ENCODE data around the gene TBCEL.

TBCEL gene

DNA sequence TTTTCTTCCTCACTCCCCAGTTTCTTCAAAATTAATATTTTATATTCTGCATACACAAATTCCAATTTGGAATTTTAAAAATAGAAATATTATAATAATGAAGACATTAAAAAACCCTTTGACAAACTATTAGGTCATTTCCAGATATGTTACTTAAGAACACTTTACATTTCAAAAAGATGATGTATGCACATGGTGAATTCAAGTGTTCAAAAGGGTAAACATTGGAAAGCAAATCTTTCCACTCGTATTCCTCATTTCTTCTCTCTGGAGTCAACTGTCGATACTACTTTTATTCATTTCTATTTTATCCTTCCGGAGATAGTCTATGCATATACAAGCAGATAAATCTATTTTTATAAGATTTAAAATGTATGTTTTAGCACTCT lies 16.7 kb downstream of the TBCEL start:
- Histone ChIP-seq H3K9me3 (ENCODE audit: control insufficient read depth, low read length) (no peaks in the 10 kb centered on the region), H3K4me3 (ENCODE audit: extremely low read depth, insufficient read depth, low read length, poor library complexity, severe bottlenecking) (no peak overlapping the region), H3K36me3 (ENCODE audit: control insufficient read depth, insufficient read depth, low read length) (no peaks in the 10 kb centered on the region), H3K27ac (ENCODE audit: low read depth, low read length, severe bottlenecking) (no peak overlapping the region), H3K4me1 (ENCODE audit: control insufficient read depth, insufficient read depth, low read length, poor library complexity, severe bottlenecking) (peaks cover 16% of the 10 kb centered on the region)
- WGBS, 2 experiments (ENCODE audit: insufficient coverage in 2 of 2) = no CpG with 5 or more reads among the region's 3 CpGs

- WGBS, 2 experiments (ENCODE audit: insufficient coverage in 2 of 2) = 72 to 100% methylated on average over 1 to 3 of the region's 5 CpGs
- H3K36me3 ChIP-seq (ENCODE audit: control insufficient read depth, insufficient read depth, low read length) = no peaks in the 10 kb centered on the region
- no peak overlapping the region for H3K4me3 ChIP-seq (ENCODE audit: extremely low read depth, insufficient read depth, low read length, poor library complexity, severe bottlenecking)
- peaks cover 12% of the 10 kb centered on the region for H3K4me1 ChIP-seq (ENCODE audit: control insufficient read depth, insufficient read depth, low read length, poor library complexity, severe bottlenecking)
- no peak overlapping the region for H3K27ac ChIP-seq (ENCODE audit: low read depth, low read length, severe bottlenecking)
- no peaks in the 10 kb centered on the region for H3K9me3 ChIP-seq (ENCODE audit: control insufficient read depth, low read length)
Measured at GRCh38 chr11:121041072-121041471, 17.2 kb downstream of the TBCEL start.

DNA sequence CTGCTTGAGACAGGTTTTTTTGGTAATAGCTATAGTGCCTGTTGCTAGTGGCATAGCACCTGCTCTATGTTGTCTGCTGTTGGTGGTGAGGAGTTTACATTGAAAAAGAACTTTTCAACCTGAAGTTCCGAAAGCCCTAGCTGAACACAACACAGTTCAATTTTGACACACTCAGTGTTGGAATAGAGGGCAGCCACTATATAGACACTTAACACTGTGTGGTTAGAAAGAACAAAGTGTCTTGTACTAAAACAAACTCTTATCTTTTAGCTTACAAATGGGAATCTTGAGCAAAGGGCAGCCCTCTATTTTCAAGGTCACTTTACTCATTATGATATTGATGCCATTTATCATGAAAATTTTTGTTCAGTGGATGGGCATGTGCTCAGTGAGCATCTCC lies 18.4 kb downstream of the TBCEL start:
- Histone ChIP-seq H3K36me3 (ENCODE audit: control insufficient read depth, insufficient read depth, low read length) (peaks cover 3% of the 10 kb centered on the region), H3K4me1 (ENCODE audit: control insufficient read depth, insufficient read depth, low read length, poor library complexity, severe bottlenecking) (peaks cover 11% of the 10 kb centered on the region), H3K9me3 (ENCODE audit: control insufficient read depth, low read length) (no peaks in the 10 kb centered on the region), H3K4me3 (ENCODE audit: extremely low read depth, insufficient read depth, low read length, poor library complexity, severe bottlenecking) (no peak overlapping the region), H3K27ac (ENCODE audit: low read depth, low read length, severe bottlenecking) (no peak overlapping the region)
- no CpG with 5 or more reads among the region's 1 CpG for WGBS, 2 experiments (ENCODE audit: insufficient coverage in 2 of 2)

DNA sequence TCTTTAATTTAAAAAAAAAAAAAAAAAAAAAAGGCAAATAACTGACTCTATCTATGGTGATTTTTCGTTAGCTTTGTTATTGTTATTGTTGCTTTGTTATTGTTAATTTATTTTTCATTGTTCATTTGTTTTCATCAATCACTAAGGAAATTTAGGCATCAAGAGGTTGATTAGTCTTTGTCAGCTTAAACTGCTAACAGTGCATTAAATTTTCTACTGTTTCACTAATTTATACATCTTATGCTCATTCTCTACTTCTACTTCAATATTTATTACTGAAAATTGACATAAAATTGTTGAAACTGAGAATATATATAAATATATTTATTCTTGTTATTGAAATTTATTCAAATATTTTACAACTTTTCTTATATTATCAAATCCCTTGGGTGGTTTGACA lies 24.0 kb downstream of the TBCEL start:
- WGBS, 2 experiments (ENCODE audit: insufficient coverage in 2 of 2) = no CpG with 5 or more reads among the region's 1 CpG
- peaks cover 17% of the 10 kb centered on the region for H3K36me3 ChIP-seq (ENCODE audit: control insufficient read depth, insufficient read depth, low read length)

GRCh38 chr11:121048464-121049233 lies 24.7 kb downstream of the TBCEL start:
- peaks cover 23% of the 10 kb centered on the region for H3K36me3 ChIP-seq (ENCODE audit: control insufficient read depth, insufficient read depth, low read length)
- H3K9me3 ChIP-seq (ENCODE audit: control insufficient read depth, low read length) = no peaks in the 10 kb centered on the region

More for the DNA sequence above, 24.0 kb downstream of the TBCEL start:
- H3K4me3 ChIP-seq (ENCODE audit: extremely low read depth, insufficient read depth, low read length, poor library complexity, severe bottlenecking) = no peak overlapping the region
- no peaks in the 10 kb centered on the region for H3K4me1 ChIP-seq (ENCODE audit: control insufficient read depth, insufficient read depth, low read length, poor library complexity, severe bottlenecking)
- no peaks in the 10 kb centered on the region for H3K9me3 ChIP-seq (ENCODE audit: control insufficient read depth, low read length)
- no peak overlapping the region for H3K27ac ChIP-seq (ENCODE audit: low read depth, low read length, severe bottlenecking)

GRCh38 chr11:121053244-121053643 lies 29.3 kb downstream of the TBCEL start:
- H3K27ac ChIP-seq (ENCODE audit: low read depth, low read length, severe bottlenecking) = no peak overlapping the region
- no peak overlapping the region for H3K4me3 ChIP-seq (ENCODE audit: extremely low read depth, insufficient read depth, low read length, poor library complexity, severe bottlenecking)
- no peaks in the 10 kb centered on the region for H3K4me1 ChIP-seq (ENCODE audit: control insufficient read depth, insufficient read depth, low read length, poor library complexity, severe bottlenecking)
- peaks cover 39% of the 10 kb centered on the region for H3K36me3 ChIP-seq (ENCODE audit: control insufficient read depth, insufficient read depth, low read length)
- no peaks in the 10 kb centered on the region for H3K9me3 ChIP-seq (ENCODE audit: control insufficient read depth, low read length)
- WGBS, 2 experiments (ENCODE audit: insufficient coverage in 2 of 2) = 93 to 100% methylated on average over 2 of the region's 4 CpGs

More at GRCh38 chr11:121048464-121049233, 24.7 kb downstream of the TBCEL start:
- no peak overlapping the region for H3K4me3 ChIP-seq (ENCODE audit: extremely low read depth, insufficient read depth, low read length, poor library complexity, severe bottlenecking)
- WGBS, 2 experiments (ENCODE audit: insufficient coverage in 2 of 2) = 90% methylated on average over 2 of the region's 3 CpGs; no CpG with 5 or more reads in 1 of the 2 experiments
- no peaks in the 10 kb centered on the region for H3K4me1 ChIP-seq (ENCODE audit: control insufficient read depth, insufficient read depth, low read length, poor library complexity, severe bottlenecking)
- no peak overlapping the region for H3K27ac ChIP-seq (ENCODE audit: low read depth, low read length, severe bottlenecking)

- H3K9me3 ChIP-seq (ENCODE audit: control insufficient read depth, low read length) = no peaks in the 10 kb centered on the region
- H3K36me3 ChIP-seq (ENCODE audit: control insufficient read depth, insufficient read depth, low read length) = peaks cover 41% of the 10 kb centered on the region
- H3K27ac ChIP-seq (ENCODE audit: low read depth, low read length, severe bottlenecking) = no peak overlapping the region
- WGBS, 2 experiments (ENCODE audit: insufficient coverage in 2 of 2) = 91 to 100% methylated on average over 1 of the region's 2 CpGs
- H3K4me1 ChIP-seq (ENCODE audit: control insufficient read depth, insufficient read depth, low read length, poor library complexity, severe bottlenecking) = no peaks in the 10 kb centered on the region
- no peak overlapping the region for H3K4me3 ChIP-seq (ENCODE audit: extremely low read depth, insufficient read depth, low read length, poor library complexity, severe bottlenecking)
Measured at GRCh38 chr11:121054266-121054665, 30.4 kb downstream of the TBCEL start.

- peaks cover 47% of the 10 kb centered on the region for H3K36me3 ChIP-seq (ENCODE audit: control insufficient read depth, insufficient read depth, low read length)
- H3K4me1 ChIP-seq (ENCODE audit: control insufficient read depth, insufficient read depth, low read length, poor library complexity, severe bottlenecking) = no peaks in the 10 kb centered on the region
- H3K27ac ChIP-seq (ENCODE audit: low read depth, low read length, severe bottlenecking) = no peak overlapping the region
- WGBS, 2 experiments (ENCODE audit: insufficient coverage in 2 of 2) = 82 to 87% methylated on average over 2 of the region's 3 CpGs
- H3K9me3 ChIP-seq (ENCODE audit: control insufficient read depth, low read length) = no peaks in the 10 kb centered on the region
- no peak overlapping the region for H3K4me3 ChIP-seq (ENCODE audit: extremely low read depth, insufficient read depth, low read length, poor library complexity, severe bottlenecking)
Measured at GRCh38 chr11:121055076-121055475, 31.2 kb downstream of the TBCEL start.

DNA sequence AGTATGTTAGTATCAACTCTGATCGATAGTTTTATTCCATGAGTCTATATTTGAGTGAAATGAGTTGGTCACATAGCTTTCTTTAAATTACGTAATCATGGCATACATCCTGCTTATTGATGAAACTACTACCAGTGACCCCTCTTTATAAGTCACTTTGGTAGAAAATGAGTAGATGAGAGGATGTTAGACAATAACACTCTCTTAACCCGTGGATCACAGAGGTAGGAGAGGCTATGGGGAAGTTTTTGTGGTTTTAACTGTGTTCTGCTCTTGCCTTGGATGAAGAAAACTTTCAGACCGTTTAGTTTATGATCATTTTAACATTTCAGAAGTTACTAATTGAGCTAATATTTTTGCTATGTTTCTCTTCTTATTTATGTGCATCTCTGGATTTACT lies 34.0 kb downstream of the TBCEL start:
- WGBS, 2 experiments (ENCODE audit: insufficient coverage in 2 of 2) = 100% methylated on average over 1 of the region's 4 CpGs
- H3K36me3 ChIP-seq (ENCODE audit: control insufficient read depth, insufficient read depth, low read length) = peaks cover 59% of the 10 kb centered on the region
- H3K9me3 ChIP-seq (ENCODE audit: control insufficient read depth, low read length) = no peaks in the 10 kb centered on the region
- no peak overlapping the region for H3K4me3 ChIP-seq (ENCODE audit: extremely low read depth, insufficient read depth, low read length, poor library complexity, severe bottlenecking)
- H3K4me1 ChIP-seq (ENCODE audit: control insufficient read depth, insufficient read depth, low read length, poor library complexity, severe bottlenecking) = no peaks in the 10 kb centered on the region
- no peak overlapping the region for H3K27ac ChIP-seq (ENCODE audit: low read depth, low read length, severe bottlenecking)

GRCh38 chr11:121058941-121059340 lies 35.0 kb downstream of the TBCEL start:
- Histone ChIP-seq H3K36me3 (ENCODE audit: control insufficient read depth, insufficient read depth, low read length) (peaks cover 60% of the 10 kb centered on the region), H3K4me1 (ENCODE audit: control insufficient read depth, insufficient read depth, low read length, poor library complexity, severe bottlenecking) (no peaks in the 10 kb centered on the region), H3K4me3 (ENCODE audit: extremely low read depth, insufficient read depth, low read length, poor library complexity, severe bottlenecking) (no peak overlapping the region), H3K9me3 (ENCODE audit: control insufficient read depth, low read length) (no peaks in the 10 kb centered on the region), H3K27ac (ENCODE audit: low read depth, low read length, severe bottlenecking) (no peak overlapping the region)
- WGBS, 2 experiments (ENCODE audit: insufficient coverage in 2 of 2) = no CpG with 5 or more reads among the region's 3 CpGs

GRCh38 chr11:121059605-121060004 lies 35.7 kb downstream of the TBCEL start:
- peaks cover 62% of the 10 kb centered on the region for H3K36me3 ChIP-seq (ENCODE audit: control insufficient read depth, insufficient read depth, low read length)
- no peaks in the 10 kb centered on the region for H3K9me3 ChIP-seq (ENCODE audit: control insufficient read depth, low read length)
- WGBS, 2 experiments (ENCODE audit: insufficient coverage in 2 of 2) = 86% methylated on average over 1 of the region's 3 CpGs; no CpG with 5 or more reads in 1 of the 2 experiments
- no peak overlapping the region for H3K4me3 ChIP-seq (ENCODE audit: extremely low read depth, insufficient read depth, low read length, poor library complexity, severe bottlenecking)
- H3K27ac ChIP-seq (ENCODE audit: low read depth, low read length, severe bottlenecking) = no peak overlapping the region
- no peaks in the 10 kb centered on the region for H3K4me1 ChIP-seq (ENCODE audit: control insufficient read depth, insufficient read depth, low read length, poor library complexity, severe bottlenecking)
